Astrocyte (in vitro differentiated cells and primary cell): Measurements from ENCODE around the gene SLC44A5. TPM values are rescaled to one million over a fixed set of nuclear protein-coding genes. Genes with fewer than 3 reads are reported as not detected.

Experiments
- DNase-seq: peaks from one replicate; pipeline ENCODE4 v3.0.0-alpha.2; 2010; ENCODE audit warnings: low read depth
- FAIRE-seq: peaks from 2 replicates; lab custom pipeline; 2011; peaks lifted over from hg19 to GRCh38; lab: Jason Lieb, UNC
- H2AFZ ChIP-seq: 2 replicates; pipeline ENCODE4 v1.6.0; 2012; ENCODE audit warnings: low read depth, low read length, inconsistent platforms
- H3K27ac ChIP-seq: 2 replicates; pipeline ENCODE4 v1.5.1; 2011; ENCODE audit warnings: low read depth, low read length, inconsistent platforms
- H3K27me3 ChIP-seq: 2 replicates; pipeline ENCODE4 v1.6.0; 2011; ENCODE audit warnings: low read length, inconsistent platforms; ENCODE audit not compliant: insufficient read depth
- H3K36me3 ChIP-seq: 2 replicates; pipeline ENCODE4 v1.5.1; 2011; ENCODE audit warnings: low read length, inconsistent platforms; ENCODE audit not compliant: insufficient read depth
- H3K4me1 ChIP-seq: 2 replicates; pipeline ENCODE4 v1.5.1; 2011; ENCODE audit warnings: low read length, inconsistent platforms; ENCODE audit not compliant: insufficient read depth
- H3K4me2 ChIP-seq: 2 replicates; pipeline ENCODE4 v1.6.0; 2012; ENCODE audit warnings: low read length, inconsistent platforms
- H3K4me3 ChIP-seq: 2 replicates; pipeline ENCODE4 v1.5.1; 2011; ENCODE audit warnings: low read depth, mild to moderate bottlenecking, low read length, inconsistent platforms; ENCODE audit not compliant: insufficient read depth
- H3K79me2 ChIP-seq: 2 replicates; pipeline ENCODE4 v1.6.0; 2012; ENCODE audit warnings: mild to moderate bottlenecking, low read length, inconsistent platforms; ENCODE audit not compliant: insufficient read depth
- H3K9ac ChIP-seq: 2 replicates; pipeline ENCODE4 v1.6.0; 2012; ENCODE audit warnings: mild to moderate bottlenecking, low read length, inconsistent platforms
- H3K9me3 ChIP-seq: 2 replicates; pipeline ENCODE4 v1.5.1; 2012; ENCODE audit warnings: low read depth, mild to moderate bottlenecking, low read length, inconsistent platforms; ENCODE audit not compliant: insufficient read depth
- H4K20me1 ChIP-seq: 2 replicates; pipeline ENCODE4 v1.6.0; 2012; ENCODE audit warnings: low read length, inconsistent platforms; ENCODE audit not compliant: insufficient read depth
- H3K27ac Mint-ChIP-seq: one replicate; pipeline ENCODE4 v1.8.0; 2021; ENCODE audit warnings: mild to moderate bottlenecking, mixed read lengths; ENCODE audit not compliant: unreplicated experiment
- H3K27me3 Mint-ChIP-seq: one replicate; pipeline ENCODE4 v1.8.0; 2021; ENCODE audit warnings: low read depth, mixed read lengths; ENCODE audit not compliant: unreplicated experiment
- H3K36me3 Mint-ChIP-seq: one replicate; pipeline ENCODE4 v1.8.0; 2021; ENCODE audit warnings: low read depth, mixed read lengths; ENCODE audit not compliant: unreplicated experiment
- H3K4me1 Mint-ChIP-seq: one replicate; pipeline ENCODE4 v1.8.0; 2021; ENCODE audit warnings: low read depth, mixed read lengths; ENCODE audit not compliant: unreplicated experiment
- H3K4me3 Mint-ChIP-seq: one replicate; pipeline ENCODE4 v1.8.0; 2021; ENCODE audit warnings: mild to moderate bottlenecking, moderate library complexity, mixed read lengths; ENCODE audit not compliant: unreplicated experiment
- H3K9me3 Mint-ChIP-seq: one replicate; pipeline ENCODE4 v1.8.0; 2021; ENCODE audit warnings: mild to moderate bottlenecking, mixed read lengths; ENCODE audit not compliant: unreplicated experiment
- EZH2 ChIP-seq: IDR thresholded peaks from 2 replicates; pipeline ENCODE4 v1.6.1; 2012; ENCODE audit warnings: mild to moderate bottlenecking, low read length, inconsistent platforms; ENCODE audit not compliant: insufficient read depth
- total RNA-seq: library from RNA; stranded (reverse); gene quantifications from 2 replicates; pipeline ENCODE4 v1.2.1, GENCODE V29; 2021
- TF ChIP-seq, protein P1 (sequence below): IDR thresholded peaks from 2 replicates; pipeline ENCODE4 v1.5.1; 2011; ENCODE audit warnings: low read depth, mild to moderate bottlenecking, inconsistent platforms, low read length, moderate library complexity; ENCODE audit not compliant: insufficient read depth

The SLC44A5 gene
- total RNA-seq, 1 donor from 2014 or later = 2.2 TPM

DNA sequence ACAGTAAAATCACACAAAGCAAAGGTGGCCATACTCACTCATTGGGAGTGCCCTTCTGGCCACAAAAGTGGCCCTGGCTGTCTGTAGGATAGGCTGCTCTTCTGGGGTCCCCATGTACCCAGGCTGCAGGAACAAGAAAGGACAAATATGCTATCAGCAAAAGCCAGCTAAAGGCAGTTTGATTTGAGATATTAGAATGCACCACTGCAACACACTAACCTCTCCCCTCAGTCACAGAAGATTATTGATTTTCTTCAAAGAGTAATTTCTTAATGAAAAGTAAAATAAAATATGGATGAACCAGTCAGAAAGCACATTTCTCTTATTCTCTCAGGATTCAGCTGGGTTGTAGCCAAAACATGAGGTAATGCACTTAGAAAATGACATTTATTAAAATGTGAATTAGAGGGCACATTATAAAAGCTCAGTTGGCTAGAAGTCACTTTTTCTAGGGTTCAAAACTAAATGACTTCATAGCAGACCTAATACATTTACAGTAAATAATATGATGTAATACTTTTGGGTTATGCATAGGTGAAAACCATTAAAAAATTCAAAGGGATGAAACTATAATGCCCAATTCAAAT lies 335.9 kb downstream of the SLC44A5 start:
- TF ChIP-seq EZH2 = no peak
- TF ChIP-seq, protein P1, sequence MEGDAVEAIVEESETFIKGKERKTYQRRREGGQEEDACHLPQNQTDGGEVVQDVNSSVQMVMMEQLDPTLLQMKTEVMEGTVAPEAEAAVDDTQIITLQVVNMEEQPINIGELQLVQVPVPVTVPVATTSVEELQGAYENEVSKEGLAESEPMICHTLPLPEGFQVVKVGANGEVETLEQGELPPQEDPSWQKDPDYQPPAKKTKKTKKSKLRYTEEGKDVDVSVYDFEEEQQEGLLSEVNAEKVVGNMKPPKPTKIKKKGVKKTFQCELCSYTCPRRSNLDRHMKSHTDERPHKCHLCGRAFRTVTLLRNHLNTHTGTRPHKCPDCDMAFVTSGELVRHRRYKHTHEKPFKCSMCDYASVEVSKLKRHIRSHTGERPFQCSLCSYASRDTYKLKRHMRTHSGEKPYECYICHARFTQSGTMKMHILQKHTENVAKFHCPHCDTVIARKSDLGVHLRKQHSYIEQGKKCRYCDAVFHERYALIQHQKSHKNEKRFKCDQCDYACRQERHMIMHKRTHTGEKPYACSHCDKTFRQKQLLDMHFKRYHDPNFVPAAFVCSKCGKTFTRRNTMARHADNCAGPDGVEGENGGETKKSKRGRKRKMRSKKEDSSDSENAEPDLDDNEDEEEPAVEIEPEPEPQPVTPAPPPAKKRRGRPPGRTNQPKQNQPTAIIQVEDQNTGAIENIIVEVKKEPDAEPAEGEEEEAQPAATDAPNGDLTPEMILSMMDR = no peak
- peaks cover 11% of the 10 kb centered on the region for H3K4me1 ChIP-seq
- H2AFZ ChIP-seq = no peak overlapping the region
- peak overlapping the region; percentile 75 for H3K27ac ChIP-seq
- H4K20me1 ChIP-seq = no peaks in the 10 kb centered on the region
- H3K4me3 ChIP-seq = no peak overlapping the region
- Mint-ChIP-seq H3K27ac (no peak overlapping the region), H3K27me3 (no peaks in the 10 kb centered on the region), H3K9me3 (no peaks in the 10 kb centered on the region), H3K4me1 (no peaks in the 10 kb centered on the region), H3K4me3 (no peak overlapping the region), H3K36me3 (no peaks in the 10 kb centered on the region)
- H3K79me2 ChIP-seq = no peaks in the 10 kb centered on the region
- H3K9me3 ChIP-seq = no peaks in the 10 kb centered on the region
- FAIRE-seq (no peak), DNase-seq (peak; percentile 4)
- H3K4me2 ChIP-seq = no peak overlapping the region
- H3K27me3 ChIP-seq = no peaks in the 10 kb centered on the region
- no peaks in the 10 kb centered on the region for H3K36me3 ChIP-seq
- no peak overlapping the region for H3K9ac ChIP-seq

DNA sequence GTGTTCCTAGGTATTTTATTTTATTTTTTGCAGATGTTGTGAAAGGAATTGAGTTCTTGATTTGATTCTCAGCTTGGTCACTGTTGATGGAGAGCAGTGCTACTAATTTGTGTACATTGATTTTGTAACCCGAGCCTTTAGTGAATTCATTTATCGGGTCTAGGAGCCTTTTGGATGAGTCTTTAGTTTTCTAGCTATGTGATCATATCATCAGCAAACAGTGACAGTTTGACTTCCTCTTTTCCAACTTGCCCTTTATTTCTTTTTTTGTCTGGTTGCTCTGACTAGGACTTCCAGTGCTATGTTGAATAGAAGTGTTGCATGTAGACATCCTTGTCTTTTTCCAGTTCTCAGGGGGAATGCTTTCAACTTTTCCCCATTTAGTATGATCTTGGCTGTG lies 337.8 kb downstream of the SLC44A5 start:
- H3K4me1 Mint-ChIP-seq = no peaks in the 10 kb centered on the region
- H3K4me2 ChIP-seq = no peak overlapping the region
- H4K20me1 ChIP-seq = no peaks in the 10 kb centered on the region
- H3K27ac ChIP-seq = no peak overlapping the region
- no peak overlapping the region for H3K4me3 Mint-ChIP-seq
- H3K9ac ChIP-seq = no peak overlapping the region
- no peaks in the 10 kb centered on the region for H3K79me2 ChIP-seq
- H3K27me3 ChIP-seq = no peaks in the 10 kb centered on the region
- no peak overlapping the region for H2AFZ ChIP-seq
- DNase-seq (no peak), FAIRE-seq (no peak)
- no peak overlapping the region for H3K4me3 ChIP-seq
- H3K27me3 Mint-ChIP-seq = no peaks in the 10 kb centered on the region
- no peaks in the 10 kb centered on the region for H3K36me3 ChIP-seq
- no peak for TF ChIP-seq EZH2
- TF ChIP-seq, protein P1 = no peak
- no peaks in the 10 kb centered on the region for H3K36me3 Mint-ChIP-seq
- H3K9me3 ChIP-seq = no peaks in the 10 kb centered on the region
- peaks cover 11% of the 10 kb centered on the region for H3K4me1 ChIP-seq
- no peak overlapping the region for H3K27ac Mint-ChIP-seq
- no peaks in the 10 kb centered on the region for H3K9me3 Mint-ChIP-seq

DNA sequence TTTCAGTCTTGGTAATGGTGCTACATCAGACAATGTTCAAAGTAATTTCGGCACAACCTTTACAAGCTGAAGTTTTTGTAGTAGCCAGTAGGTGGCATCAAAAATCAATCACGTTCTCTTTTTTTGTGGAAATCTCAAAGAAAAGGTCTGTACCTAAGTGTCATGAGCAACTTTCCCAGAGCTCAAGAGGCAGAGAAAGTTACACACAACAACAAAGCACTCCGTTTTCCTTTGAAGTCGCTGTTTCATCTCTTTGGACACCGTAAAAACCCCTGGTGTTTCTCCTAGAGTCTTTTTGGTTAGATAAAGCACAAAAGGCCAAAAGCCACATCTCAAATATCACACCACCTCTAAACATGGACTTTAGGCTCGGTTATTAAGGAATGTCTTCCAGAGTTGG lies 345.1 kb downstream of the SLC44A5 start:
- no peaks in the 10 kb centered on the region for H4K20me1 ChIP-seq
- H3K4me1 ChIP-seq = no peaks in the 10 kb centered on the region
- DNase-seq = peak; percentile 23
- no peaks in the 10 kb centered on the region for H3K79me2 ChIP-seq
- Mint-ChIP-seq H3K4me1 (no peaks in the 10 kb centered on the region), H3K9me3 (no peaks in the 10 kb centered on the region), H3K27me3 (no peaks in the 10 kb centered on the region), H3K36me3 (no peaks in the 10 kb centered on the region), H3K4me3 (no peak overlapping the region), H3K27ac (no peak overlapping the region)
- FAIRE-seq = peak; percentile 58
- no peak overlapping the region for H3K4me2 ChIP-seq
- H3K27ac ChIP-seq = no peak overlapping the region
- no peaks in the 10 kb centered on the region for H3K9me3 ChIP-seq
- no peak overlapping the region for H3K9ac ChIP-seq
- H3K36me3 ChIP-seq = no peaks in the 10 kb centered on the region
- H2AFZ ChIP-seq = peak overlapping the region; percentile 11
- no peak overlapping the region for H3K4me3 ChIP-seq
- TF ChIP-seq EZH2 = no peak
- TF ChIP-seq, protein P1 = peak; percentile 78
- H3K27me3 ChIP-seq = no peaks in the 10 kb centered on the region
